Suprapubic skin (tissue), 4 donors: ENCODE measurements around the gene PELO. TPM values are rescaled to one million over a fixed set of nuclear protein-coding genes. Genes with fewer than 3 reads are reported as not detected.

Experiments
- DNase-seq, 2 donors: peaks; one replicate each; pipeline ENCODE4 v3.0.0-alpha.2; 2019; ENCODE audit warnings: low spot score in 2 of 2
- H3K27ac ChIP-seq: fragments of 200-600 bp; sonication (generic); one replicate; pipeline ENCODE4 v1.5.1; 2019
- H3K27me3 ChIP-seq: fragments of 200-600 bp; sonication (generic); one replicate; pipeline ENCODE4 v1.5.1; 2019
- H3K36me3 ChIP-seq: fragments of 200-600 bp; sonication (generic); one replicate; pipeline ENCODE4 v1.5.1; 2019
- H3K4me1 ChIP-seq: fragments of 200-600 bp; sonication (generic); one replicate; pipeline ENCODE4 v1.5.1; 2019
- H3K4me3 ChIP-seq: fragments of 200-600 bp; sonication (generic); one replicate; pipeline ENCODE4 v1.5.1; 2019; ENCODE audit warnings: mild to moderate bottlenecking
- H3K9me3 ChIP-seq: fragments of 200-600 bp; sonication (generic); one replicate; pipeline ENCODE4 v1.5.1; 2019
- CTCF ChIP-seq, 2 donors: fragments of 200-600 bp in 1 of 2; fragments of 450-650 bp in 1 of 2; sonication (generic) in 1 of 2; IDR thresholded peaks; one replicate each; pipeline ENCODE4 v1.5.1; 2016 to 2019; ENCODE audit warnings: antibody characterized with exemption in 2 of 2, mild to moderate bottlenecking in 1 of 2, moderate library complexity in 1 of 2
- EP300 ChIP-seq: sonication (generic); formaldehyde crosslinking; IDR thresholded peaks from one replicate; pipeline ENCODE4 v1.6.1; 2017; ENCODE audit warnings: antibody characterized with exemption
- POLR2A ChIP-seq, 2 donors: fragments of 450-650 bp; IDR thresholded peaks; one replicate each; pipeline ENCODE4 v1.6.1; 2017; ENCODE audit warnings: antibody characterized with exemption in 2 of 2, mild to moderate bottlenecking in 2 of 2, moderate library complexity in 2 of 2
- POLR2AphosphoS5 ChIP-seq, 3 donors: sonication (generic); formaldehyde crosslinking; IDR thresholded peaks; one replicate each; pipeline ENCODE4 v1.6.1; 2017; ENCODE audit warnings: antibody characterized with exemption in 3 of 3
- WGBS: methylation state at CpG from one replicate; pipeline ENCODE4 v1.1.5; 2018; 5-methylcytosine and 5-hydroxymethylcytosine counted together
- total RNA-seq, 4 donors: library from RNA; depleted of rRNA; stranded (reverse); fragments of >200 nt; gene quantifications; one replicate each; pipeline ENCODE4 v1.1.0, GENCODE V29; 2016

The PELO gene
- total RNA-seq, 4 donors from 2014 or later = 9.8 to 17.5 (median 11.2) TPM

- no peak for DNase-seq
- no peaks in the 10 kb centered on the region for H3K9me3 ChIP-seq
- H3K4me3 ChIP-seq = no peak overlapping the region
- H3K4me1 ChIP-seq = no peaks in the 10 kb centered on the region
- TF ChIP-seq EP300 (no peak), POLR2AphosphoS5 (IDR thresholded peaks at IDR 0.05) (no peak), CTCF (IDR thresholded peaks at IDR 0.05) (no peak), POLR2A (IDR thresholded peaks at IDR 0.05) (no peak)
- no peak overlapping the region for H3K27ac ChIP-seq
- no peaks in the 10 kb centered on the region for H3K27me3 ChIP-seq
- H3K36me3 ChIP-seq = no peaks in the 10 kb centered on the region
- 96% methylated on average over 2 of the region's 2 CpGs for WGBS
Observed at GRCh38 chr5:52825826-52826225, 38.1 kb downstream of the PELO start.

- no peaks in the 10 kb centered on the region for H3K9me3 ChIP-seq
- no peak overlapping the region for H3K27ac ChIP-seq
- 100% methylated on average over 1 of the region's 1 CpG for WGBS
- no peak overlapping the region for H3K4me3 ChIP-seq
- DNase-seq = no peak
- no peak for TF ChIP-seq EP300
- TF ChIP-seq POLR2A (IDR thresholded peaks at IDR 0.05) = no peak
- TF ChIP-seq CTCF (IDR thresholded peaks at IDR 0.05) = no peak
- TF ChIP-seq POLR2AphosphoS5 (IDR thresholded peaks at IDR 0.05) = no peak
- H3K27me3 ChIP-seq = no peaks in the 10 kb centered on the region
- no peaks in the 10 kb centered on the region for H3K4me1 ChIP-seq
- no peaks in the 10 kb centered on the region for H3K36me3 ChIP-seq
Observed at GRCh38 chr5:52827815-52828214, 40.1 kb downstream of the PELO start.

GRCh38 chr5:52829664-52830063, 41.9 kb downstream of the PELO start:
- Histone ChIP-seq H3K9me3 (no peaks in the 10 kb centered on the region), H3K4me3 (no peak overlapping the region), H3K27me3 (no peaks in the 10 kb centered on the region), H3K4me1 (no peaks in the 10 kb centered on the region), H3K27ac (no peak overlapping the region), H3K36me3 (no peaks in the 10 kb centered on the region)
- TF ChIP-seq POLR2A (IDR thresholded peaks at IDR 0.05) (no peak), EP300 (no peak), POLR2AphosphoS5 (IDR thresholded peaks at IDR 0.05) (no peak), CTCF (IDR thresholded peaks at IDR 0.05) (no peak)
- DNase-seq = no peak

- H3K27ac ChIP-seq = no peak overlapping the region
- WGBS = 80% methylated on average over 2 of the region's 2 CpGs
- H3K4me1 ChIP-seq = no peaks in the 10 kb centered on the region
- TF ChIP-seq EP300 (no peak), POLR2AphosphoS5 (IDR thresholded peaks at IDR 0.05) (no peak), CTCF (IDR thresholded peaks at IDR 0.05) (no peak), POLR2A (IDR thresholded peaks at IDR 0.05) (no peak)
- no peaks in the 10 kb centered on the region for H3K36me3 ChIP-seq
- no peaks in the 10 kb centered on the region for H3K27me3 ChIP-seq
- H3K4me3 ChIP-seq = no peak overlapping the region
- no peak for DNase-seq
- H3K9me3 ChIP-seq = no peaks in the 10 kb centered on the region
Observed at GRCh38 chr5:52830650-52831049, 42.9 kb downstream of the PELO start.

GRCh38 chr5:52831786-52832511, 44.2 kb downstream of the PELO start:
- no peak for DNase-seq
- WGBS = 81% methylated on average over 2 of the region's 2 CpGs
- no peak overlapping the region for H3K27ac ChIP-seq

More at GRCh38 chr5:52831786-52832511, 44.2 kb downstream of the PELO start:
- Histone ChIP-seq H3K27me3 (no peaks in the 10 kb centered on the region), H3K4me3 (no peak overlapping the region), H3K4me1 (no peaks in the 10 kb centered on the region), H3K36me3 (no peaks in the 10 kb centered on the region), H3K9me3 (no peaks in the 10 kb centered on the region)
- TF ChIP-seq POLR2AphosphoS5 (IDR thresholded peaks at IDR 0.05) (no peak), POLR2A (IDR thresholded peaks at IDR 0.05) (no peak), CTCF (IDR thresholded peaks at IDR 0.05) (no peak), EP300 (no peak)
